HG02870 (cell line): ENCODE measurements around the gene CXXC1.
"Not testable (repeated sequence)": the region's sequence is repeated elsewhere in the genome, so short reads cannot be mapped to it uniquely, and the experiment has no call there.

ENCODE experiments used
- ATAC-seq: cut with Tn5 transposase; IDR thresholded peaks from one replicate; pipeline ENCODE4 v1.9.1; 2021; ENCODE audit warnings: mild to moderate bottlenecking, moderate library complexity; ENCODE audit not compliant: unreplicated experiment

Gene CXXC1

GRCh38 chr18:50287441-50288347, at the start of gene CXXC1:
Gene CXXC1 (minus strand): TSS chr18:50287692. CDS start chr18:50287589, 103 bp downstream.
- ATAC-seq, result peak; percentile 90

GRCh38 chr18:50334546-50335152, 47.2 kb upstream of the CXXC1 start:
- ATAC-seq, result peak; percentile 47

GRCh38 chr18:50331691-50332090, 44.2 kb upstream of the CXXC1 start:
- ATAC-seq, result no peak

- ATAC-seq, result no peak
These were observed 42.7 kb upstream of the CXXC1 start for GRCh38 chr18:50330176-50330575.

GRCh38 chr18:50327983-50328382, 40.5 kb upstream of the CXXC1 start:
- ATAC-seq, result no peak

- peak; percentile 76 for ATAC-seq
These were observed 33.2 kb upstream of the CXXC1 start for GRCh38 chr18:50320719-50321118.

- ATAC-seq, result peak; percentile 77
These were observed 27.8 kb upstream of the CXXC1 start for GRCh38 chr18:50315100-50315871.

GRCh38 chr18:50313873-50314460, 26.5 kb upstream of the CXXC1 start:
- no peak for ATAC-seq

GRCh38 chr18:50313031-50313607, 25.6 kb upstream of the CXXC1 start:
- no peak for ATAC-seq

GRCh38 chr18:50312296-50313030, 25.0 kb upstream of the CXXC1 start:
- peak; percentile 62 for ATAC-seq

GRCh38 chr18:50311650-50312049, 24.2 kb upstream of the CXXC1 start:
- no peak for ATAC-seq

- no peak for ATAC-seq
These were observed 22.6 kb upstream of the CXXC1 start for GRCh38 chr18:50310080-50310479.

GRCh38 chr18:50308851-50309250, 21.4 kb upstream of the CXXC1 start:
- not testable (repeated sequence) for ATAC-seq

GRCh38 chr18:50307738-50308470, 20.4 kb upstream of the CXXC1 start:
- peak; percentile 94 for ATAC-seq

GRCh38 chr18:50307400-50307737, 19.9 kb upstream of the CXXC1 start:
- no peak for ATAC-seq

GRCh38 chr18:50306944-50307343, 19.5 kb upstream of the CXXC1 start:
- ATAC-seq, result no peak

GRCh38 chr18:50301074-50301473, 13.6 kb upstream of the CXXC1 start:
- no peak for ATAC-seq

GRCh38 chr18:50299626-50300388, 12.3 kb upstream of the CXXC1 start:
- ATAC-seq, result no peak
